ENCODE measurements around the gene INSM1. TPM values are rescaled to one million over a fixed set of nuclear protein-coding genes. Genes with fewer than 3 reads are reported as not detected.

The INSM1 gene
- polyA plus RNA-seq, 3 donors = not detected

DNA sequence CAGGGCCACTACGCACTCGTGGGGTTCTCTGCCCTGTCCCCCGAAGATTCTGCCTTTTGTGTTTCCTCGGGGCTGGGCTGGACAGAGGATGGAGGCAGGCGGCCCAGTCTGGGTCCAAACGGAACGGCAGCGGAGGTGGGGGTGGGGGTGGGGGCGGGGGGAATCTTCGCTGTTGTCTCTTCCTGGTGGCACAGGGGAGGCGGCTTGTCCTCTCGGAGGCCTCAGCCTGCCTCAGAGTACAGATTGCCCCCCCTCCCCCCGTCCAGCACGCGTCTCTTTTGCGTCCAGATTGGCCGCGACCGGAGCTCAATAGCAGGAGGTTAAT is 1.4 kb upstream of the INSM1 start:
- H3K27ac ChIP-seq (ENCODE audit: low read depth in 1 of 2, low read length in 2 of 2) = no peak overlapping the region
- H2AFZ ChIP-seq (ENCODE audit: insufficient read depth, low read depth, low read length, poor library complexity, severe bottlenecking) = no peak overlapping the region
- H3K9me3 Mint-ChIP-seq = peaks cover 0 to 29% (median 6%) of the 10 kb centered on the region in 7 donors
- intact Hi-C loops (cut with micrococcal nuclease) = no loop called here
- peaks cover 31 to 58% of the 10 kb centered on the region in 2 donors for H3K4me1 ChIP-seq (ENCODE audit: control insufficient read depth in 1 of 2, insufficient read depth in 2 of 2, low read length in 2 of 2)
- no peak for DNase-seq
- no peak overlapping the region for H3K4me3 ChIP-seq (replicated peaks in 1 of 3; ENCODE audit: low read depth in 2 of 3, low read length in 3 of 3)
- no peak overlapping the region for H3K9ac ChIP-seq (ENCODE audit: insufficient read depth, low read length, poor library complexity, severe bottlenecking)
- H3K4me2 ChIP-seq (replicated peaks; ENCODE audit: extremely low read depth, low read length, poor library complexity, severe bottlenecking) = peak overlapping the region; percentile 80
- no peak overlapping the region for H3K27ac Mint-ChIP-seq
- WGBS (ENCODE audit: insufficient coverage) = 3% methylated on average over 6 of the region's 19 CpGs
- H3K27me3 Mint-ChIP-seq (ENCODE audit: low read depth in 3 of 3) = peaks cover 78 to 91% (median 80%) of the 10 kb centered on the region in 3 donors
- peaks cover 5 to 8% of the 10 kb centered on the region in 2 donors for H3K36me3 Mint-ChIP-seq
- peaks cover 44% of the 10 kb centered on the region for H3K4me1 Mint-ChIP-seq
- TF ChIP-seq, protein P1, sequence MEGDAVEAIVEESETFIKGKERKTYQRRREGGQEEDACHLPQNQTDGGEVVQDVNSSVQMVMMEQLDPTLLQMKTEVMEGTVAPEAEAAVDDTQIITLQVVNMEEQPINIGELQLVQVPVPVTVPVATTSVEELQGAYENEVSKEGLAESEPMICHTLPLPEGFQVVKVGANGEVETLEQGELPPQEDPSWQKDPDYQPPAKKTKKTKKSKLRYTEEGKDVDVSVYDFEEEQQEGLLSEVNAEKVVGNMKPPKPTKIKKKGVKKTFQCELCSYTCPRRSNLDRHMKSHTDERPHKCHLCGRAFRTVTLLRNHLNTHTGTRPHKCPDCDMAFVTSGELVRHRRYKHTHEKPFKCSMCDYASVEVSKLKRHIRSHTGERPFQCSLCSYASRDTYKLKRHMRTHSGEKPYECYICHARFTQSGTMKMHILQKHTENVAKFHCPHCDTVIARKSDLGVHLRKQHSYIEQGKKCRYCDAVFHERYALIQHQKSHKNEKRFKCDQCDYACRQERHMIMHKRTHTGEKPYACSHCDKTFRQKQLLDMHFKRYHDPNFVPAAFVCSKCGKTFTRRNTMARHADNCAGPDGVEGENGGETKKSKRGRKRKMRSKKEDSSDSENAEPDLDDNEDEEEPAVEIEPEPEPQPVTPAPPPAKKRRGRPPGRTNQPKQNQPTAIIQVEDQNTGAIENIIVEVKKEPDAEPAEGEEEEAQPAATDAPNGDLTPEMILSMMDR (IDR thresholded peaks at IDR 0.05) = no peak
- H3K36me3 ChIP-seq (replicated peaks in 1 of 2; ENCODE audit: control insufficient read depth in 1 of 2, insufficient read depth in 2 of 2, low read length in 2 of 2) = no peaks in the 10 kb centered on the region
- H3K9me3 ChIP-seq (replicated peaks in 1 of 2; ENCODE audit: control insufficient read depth in 1 of 2, insufficient read depth in 1 of 2, low read length in 2 of 2) = peaks cover 0 to 28% of the 10 kb centered on the region in 2 donors
- H3K27me3 ChIP-seq (ENCODE audit: control insufficient read depth in 2 of 2, insufficient read depth in 2 of 2, low read length in 2 of 2) = peaks cover 74 to 87% of the 10 kb centered on the region in 2 donors
- H4K20me1 ChIP-seq (ENCODE audit: insufficient read depth, low read length) = no peaks in the 10 kb centered on the region
- H3K79me2 ChIP-seq (ENCODE audit: insufficient read depth, low read length) = no peaks in the 10 kb centered on the region
- H3K4me3 Mint-ChIP-seq = peak overlapping the region in 1 of 2 donors; percentile 77

DNA sequence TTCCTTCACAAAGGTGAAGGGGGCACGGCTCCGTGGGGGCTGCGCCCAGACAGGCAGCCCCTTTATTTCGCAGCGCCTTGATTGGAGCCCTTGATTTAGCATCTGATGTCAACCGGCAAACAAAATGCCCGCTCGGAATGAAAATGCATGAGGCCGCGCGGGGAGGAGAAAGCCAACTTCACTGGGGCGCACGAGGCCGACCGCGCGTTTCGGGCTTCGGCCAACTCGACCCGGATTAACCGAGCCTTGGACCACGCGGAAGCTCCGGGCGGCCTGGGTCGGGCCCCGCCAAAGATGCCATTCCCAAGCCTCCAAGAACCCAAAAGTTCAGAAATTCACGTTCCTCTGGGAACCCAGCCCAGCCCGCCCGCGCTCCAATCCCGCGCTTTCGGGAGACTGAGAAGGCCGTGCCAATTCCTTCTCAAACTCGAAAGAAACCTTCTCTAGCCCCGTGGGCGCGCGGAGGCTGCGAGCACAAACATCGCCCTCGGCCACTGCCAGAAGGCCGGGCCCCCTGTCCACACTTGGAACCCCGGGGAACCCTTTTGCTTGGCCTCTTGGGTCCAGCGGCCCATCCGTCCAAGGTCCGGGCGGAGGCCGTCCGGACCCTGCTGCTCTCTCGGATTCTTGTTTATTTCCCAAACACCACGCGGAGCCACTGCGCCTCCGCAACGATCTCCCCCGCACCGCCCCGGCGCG is 879 bp upstream of the INSM1 start:
- TF ChIP-seq, protein P1 (IDR thresholded peaks at IDR 0.05) = no peak
- no peak overlapping the region for H3K9ac ChIP-seq (ENCODE audit: insufficient read depth, low read length, poor library complexity, severe bottlenecking)
- no peak overlapping the region for H3K27ac ChIP-seq (ENCODE audit: low read depth in 1 of 2, low read length in 2 of 2)
- peaks cover 74 to 87% of the 10 kb centered on the region in 2 donors for H3K27me3 ChIP-seq (ENCODE audit: control insufficient read depth in 2 of 2, insufficient read depth in 2 of 2, low read length in 2 of 2)
- peaks cover 0 to 29% (median 6%) of the 10 kb centered on the region in 7 donors for H3K9me3 Mint-ChIP-seq
- peak overlapping the region; percentile 24 to 72 (median 40) for H3K4me3 ChIP-seq (replicated peaks in 1 of 3; ENCODE audit: low read depth in 2 of 3, low read length in 3 of 3)
- H3K27ac Mint-ChIP-seq = no peak overlapping the region
- H3K36me3 ChIP-seq (replicated peaks in 1 of 2; ENCODE audit: control insufficient read depth in 1 of 2, insufficient read depth in 2 of 2, low read length in 2 of 2) = no peaks in the 10 kb centered on the region
- H2AFZ ChIP-seq (ENCODE audit: insufficient read depth, low read depth, low read length, poor library complexity, severe bottlenecking) = peak overlapping the region; percentile 77
- H3K27me3 Mint-ChIP-seq (ENCODE audit: low read depth in 3 of 3) = peaks cover 78 to 91% (median 81%) of the 10 kb centered on the region in 3 donors
- peak overlapping the region; percentile 84 to 95 for H3K4me3 Mint-ChIP-seq
- WGBS (ENCODE audit: insufficient coverage) = 3% methylated on average over 61 of the region's 63 CpGs
- H3K36me3 Mint-ChIP-seq = peaks cover 5 to 8% of the 10 kb centered on the region in 2 donors
- H3K9me3 ChIP-seq (replicated peaks in 1 of 2; ENCODE audit: control insufficient read depth in 1 of 2, insufficient read depth in 1 of 2, low read length in 2 of 2) = peaks cover 0 to 28% of the 10 kb centered on the region in 2 donors
- H3K4me2 ChIP-seq (replicated peaks; ENCODE audit: extremely low read depth, low read length, poor library complexity, severe bottlenecking) = peak overlapping the region; percentile 80
- peaks cover 31 to 58% of the 10 kb centered on the region in 2 donors for H3K4me1 ChIP-seq (ENCODE audit: control insufficient read depth in 1 of 2, insufficient read depth in 2 of 2, low read length in 2 of 2)
- H3K4me1 Mint-ChIP-seq = peaks cover 44% of the 10 kb centered on the region
- DNase-seq = peak in 1 of 3 donors; percentile 13
- H4K20me1 ChIP-seq (ENCODE audit: insufficient read depth, low read length) = no peaks in the 10 kb centered on the region
- no peaks in the 10 kb centered on the region for H3K79me2 ChIP-seq (ENCODE audit: insufficient read depth, low read length)
- intact Hi-C loops (cut with micrococcal nuclease) = no loop called here
